ENCODE data around the gene NFASC.

DNA sequence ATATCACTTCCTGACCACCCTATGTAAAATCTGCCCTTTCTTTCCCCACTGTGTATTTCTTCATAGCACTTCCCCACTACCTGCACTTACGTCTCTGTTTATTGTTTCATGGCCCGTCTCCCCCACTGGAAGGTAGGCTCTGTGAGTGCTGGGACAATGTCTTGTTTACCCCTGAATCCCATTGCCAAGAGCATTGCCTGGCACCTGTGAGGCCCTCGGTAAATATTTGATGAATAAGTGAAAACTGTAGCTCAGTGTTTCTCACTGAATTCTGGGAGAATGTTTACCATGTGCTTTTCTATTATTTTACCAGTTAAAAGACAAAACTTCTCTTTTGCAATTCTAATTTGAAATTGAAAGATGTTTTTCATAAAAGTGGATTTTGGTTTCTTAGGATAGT, 11.8 kb downstream of the NFASC start:
- TF ChIP-seq, protein P1, sequence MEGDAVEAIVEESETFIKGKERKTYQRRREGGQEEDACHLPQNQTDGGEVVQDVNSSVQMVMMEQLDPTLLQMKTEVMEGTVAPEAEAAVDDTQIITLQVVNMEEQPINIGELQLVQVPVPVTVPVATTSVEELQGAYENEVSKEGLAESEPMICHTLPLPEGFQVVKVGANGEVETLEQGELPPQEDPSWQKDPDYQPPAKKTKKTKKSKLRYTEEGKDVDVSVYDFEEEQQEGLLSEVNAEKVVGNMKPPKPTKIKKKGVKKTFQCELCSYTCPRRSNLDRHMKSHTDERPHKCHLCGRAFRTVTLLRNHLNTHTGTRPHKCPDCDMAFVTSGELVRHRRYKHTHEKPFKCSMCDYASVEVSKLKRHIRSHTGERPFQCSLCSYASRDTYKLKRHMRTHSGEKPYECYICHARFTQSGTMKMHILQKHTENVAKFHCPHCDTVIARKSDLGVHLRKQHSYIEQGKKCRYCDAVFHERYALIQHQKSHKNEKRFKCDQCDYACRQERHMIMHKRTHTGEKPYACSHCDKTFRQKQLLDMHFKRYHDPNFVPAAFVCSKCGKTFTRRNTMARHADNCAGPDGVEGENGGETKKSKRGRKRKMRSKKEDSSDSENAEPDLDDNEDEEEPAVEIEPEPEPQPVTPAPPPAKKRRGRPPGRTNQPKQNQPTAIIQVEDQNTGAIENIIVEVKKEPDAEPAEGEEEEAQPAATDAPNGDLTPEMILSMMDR (IDR thresholded peaks at IDR 0.05), result no peak
- TF ChIP-seq POLR2A (IDR thresholded peaks at IDR 0.05), result no peak
